HG02981 (cell line): ENCODE results near the gene ZNF618.

Experiments
- ATAC-seq: cut with Tn5 transposase; IDR thresholded peaks from one replicate; pipeline ENCODE4 v1.9.1; 2021; ENCODE audit warnings: mild to moderate bottlenecking, moderate library complexity; ENCODE audit not compliant: unreplicated experiment

The ZNF618 gene

DNA sequence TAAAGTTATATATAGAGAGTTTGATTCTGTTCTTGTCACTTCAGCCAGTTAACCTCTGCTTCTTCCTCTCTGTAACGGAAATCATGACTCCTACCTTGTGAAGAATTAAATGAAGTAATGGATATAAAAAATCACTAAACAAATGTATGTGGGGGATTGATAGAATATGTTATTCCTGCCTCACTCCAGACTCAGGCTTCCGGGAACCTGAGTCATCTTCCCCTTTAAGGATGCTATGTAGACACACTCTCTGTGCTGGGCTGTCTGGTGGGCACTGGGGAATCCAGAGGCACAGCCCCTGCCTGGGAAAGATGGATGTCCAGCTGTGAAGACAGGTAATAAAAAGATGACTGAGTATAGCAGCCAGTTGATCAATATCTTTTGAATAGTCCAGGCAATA lies 77.4 kb downstream of the ZNF618 start:
- ATAC-seq: no peak

DNA sequence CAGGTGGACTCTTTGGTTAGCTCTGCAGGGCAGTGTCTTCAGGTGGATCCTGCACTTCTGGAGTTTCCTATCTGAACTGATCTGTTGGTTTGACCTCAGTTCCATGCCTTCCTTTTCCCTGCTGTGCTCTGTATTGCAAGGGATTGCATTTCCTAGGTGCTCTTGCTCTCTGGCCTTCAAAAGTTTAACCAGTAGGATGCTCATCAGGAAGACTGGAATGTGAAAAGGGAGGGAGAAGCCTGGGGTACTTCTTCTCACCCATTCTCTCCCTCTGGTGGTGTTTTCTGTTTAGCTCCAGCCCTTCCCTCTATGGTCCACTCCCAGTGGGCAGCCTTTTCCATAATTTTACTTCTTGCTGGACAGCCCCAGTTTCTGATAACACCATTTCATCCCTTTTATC lies 78.5 kb downstream of the ZNF618 start:
- no peak for ATAC-seq

DNA sequence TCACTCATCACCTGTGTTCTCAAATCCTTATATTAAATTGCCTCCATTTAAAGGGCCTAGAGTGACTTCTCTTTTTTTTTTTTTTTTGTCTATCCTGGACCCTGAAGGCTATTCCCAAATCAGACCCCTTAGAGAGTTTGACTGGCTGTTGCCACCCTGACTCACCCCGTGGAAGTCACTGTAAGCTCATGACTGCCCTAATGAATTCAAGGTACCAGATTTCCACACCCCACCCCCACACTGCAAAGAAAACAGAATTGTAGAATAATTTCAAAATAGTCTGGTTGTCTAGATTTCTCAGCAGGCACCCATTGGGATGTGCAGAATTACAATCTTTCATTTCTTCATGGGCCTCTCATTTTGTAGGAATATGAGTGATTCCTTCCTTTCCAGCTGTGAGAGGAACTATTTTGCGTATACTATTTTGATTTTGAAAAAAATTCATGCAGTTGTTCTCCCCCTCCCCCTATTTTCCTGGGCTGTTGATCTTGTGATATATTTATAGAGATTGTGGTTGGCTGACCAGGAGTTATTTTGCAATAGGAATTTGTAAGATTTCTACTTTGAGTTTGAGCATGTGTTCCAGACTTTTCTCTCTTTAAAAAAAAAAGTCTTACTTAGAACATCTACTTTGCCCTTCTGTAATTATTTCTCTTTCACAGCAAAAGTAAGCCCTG lies 79.1 kb downstream of the ZNF618 start:
- no peak for ATAC-seq

DNA sequence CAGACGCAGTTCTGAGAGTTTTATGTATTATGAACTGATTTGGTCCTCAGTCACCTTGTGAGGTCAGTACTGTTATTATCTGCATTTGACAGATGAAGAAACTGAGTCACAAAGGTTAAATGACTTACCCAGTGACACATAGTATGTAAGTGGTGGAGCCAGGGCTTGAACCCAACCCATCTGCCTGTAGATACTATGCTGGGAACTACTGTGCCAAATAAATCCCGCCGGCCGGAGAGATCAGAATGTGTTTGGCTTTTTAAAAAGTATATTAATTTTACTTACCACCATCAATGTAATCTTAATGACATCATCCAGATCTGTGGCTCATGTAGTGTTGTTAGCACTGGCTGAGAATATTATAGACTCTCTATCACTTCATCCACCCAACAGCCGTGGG lies 80.8 kb downstream of the ZNF618 start:
- ATAC-seq: no peak

DNA sequence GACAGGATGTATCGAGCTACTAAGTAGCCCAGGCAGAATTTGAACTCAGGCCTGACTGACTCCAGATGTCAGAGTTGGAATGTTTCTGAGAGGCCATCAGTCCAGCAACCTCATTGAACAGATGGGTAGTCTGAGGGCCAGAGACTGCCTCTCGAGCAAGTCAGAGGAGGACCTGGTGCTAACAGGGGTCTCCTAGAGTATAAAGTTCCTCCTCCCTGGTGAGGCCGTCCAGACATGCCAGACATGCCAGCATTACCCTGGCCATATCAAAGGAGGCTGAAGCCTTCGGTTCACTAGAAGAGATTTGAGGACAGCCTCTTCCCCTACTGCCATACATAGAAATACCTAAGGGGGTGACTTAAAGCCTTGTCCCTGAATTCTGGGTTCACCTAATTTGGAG lies 81.2 kb downstream of the ZNF618 start:
- no peak for ATAC-seq

DNA sequence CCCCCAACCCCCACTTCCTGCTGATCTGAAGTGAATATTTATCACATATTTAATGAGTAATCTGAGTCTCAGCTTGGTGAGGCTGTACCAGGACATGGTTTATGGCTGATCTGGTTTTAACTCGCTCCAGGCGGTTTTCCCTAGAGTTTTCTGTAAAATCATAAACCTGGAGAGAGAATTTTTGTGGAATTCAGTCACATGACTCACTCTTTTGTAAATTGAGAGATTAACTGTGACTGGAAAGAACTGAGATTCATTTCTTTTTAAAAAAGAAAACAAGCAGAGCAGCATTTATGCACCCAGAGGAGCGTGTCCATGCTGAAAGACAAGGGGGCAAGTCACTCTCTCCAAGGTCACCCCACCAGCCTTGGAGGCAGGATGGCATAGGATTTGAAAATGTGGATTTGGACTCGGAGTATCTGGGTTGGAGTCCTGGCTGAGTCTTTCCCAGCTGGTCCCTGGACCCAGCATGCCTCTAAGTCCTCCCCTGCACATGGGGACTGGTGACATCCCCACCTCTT lies 81.8 kb downstream of the ZNF618 start:
- ATAC-seq: no peak

DNA sequence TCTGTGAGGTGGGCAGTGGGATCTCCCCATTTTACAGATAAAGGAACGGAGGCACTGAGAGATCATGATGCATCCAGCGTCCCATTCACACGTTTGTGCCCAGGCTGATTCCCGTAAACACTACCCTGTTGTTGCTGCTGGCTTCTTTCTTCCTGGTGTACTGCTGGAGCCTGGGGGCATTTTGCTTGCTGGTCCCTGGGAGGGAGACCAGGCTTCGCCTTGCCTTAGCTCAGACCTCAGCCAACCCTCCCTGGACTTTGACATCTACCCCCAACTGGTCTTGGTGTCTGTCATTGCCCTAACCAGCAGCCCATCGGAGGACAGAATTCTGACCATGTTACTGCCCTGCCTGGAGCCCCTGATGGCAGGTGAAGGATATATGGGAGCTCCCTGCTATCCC lies 82.4 kb downstream of the ZNF618 start:
- ATAC-seq: no peak

DNA sequence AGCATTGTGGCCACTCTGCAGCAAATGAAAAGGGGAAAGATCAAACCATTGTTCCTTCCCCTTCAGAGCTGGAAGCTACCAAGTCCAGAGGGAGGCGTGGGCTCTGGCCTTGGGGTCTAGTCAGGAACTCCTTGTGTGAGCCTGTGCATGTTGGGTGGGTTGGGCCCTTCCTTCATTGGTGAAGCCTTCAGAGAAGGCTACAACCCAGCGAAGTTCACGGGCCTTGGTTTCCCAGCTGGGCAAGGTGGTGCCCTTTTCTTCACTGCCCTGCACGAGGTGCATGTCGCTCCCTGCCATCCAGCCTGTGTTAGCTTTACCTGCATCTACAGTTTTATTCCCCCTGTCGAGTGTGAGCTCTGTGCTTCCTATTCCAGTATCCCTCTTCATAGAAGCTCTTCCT lies 84.7 kb downstream of the ZNF618 start:
- ATAC-seq: no peak

DNA sequence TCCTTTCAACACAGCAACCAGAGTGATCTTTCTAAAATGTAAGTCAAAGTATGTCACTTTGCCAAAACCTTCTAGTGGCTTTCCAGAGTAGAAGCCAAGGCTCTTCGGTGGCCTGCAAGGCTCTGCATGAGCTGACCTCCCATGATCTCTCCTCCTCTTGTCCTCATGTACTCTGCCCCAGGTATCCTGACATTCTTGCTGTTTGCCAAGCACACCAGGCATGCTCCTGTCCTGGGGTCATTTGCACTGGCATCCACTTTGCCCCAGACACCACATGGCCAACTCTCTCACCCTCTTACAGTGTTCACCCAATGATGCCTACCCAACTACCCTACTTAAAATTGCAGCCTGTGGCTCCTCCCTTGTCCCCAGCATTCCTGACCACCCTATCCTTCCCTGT lies 86.3 kb downstream of the ZNF618 start:
- ATAC-seq: no peak

DNA sequence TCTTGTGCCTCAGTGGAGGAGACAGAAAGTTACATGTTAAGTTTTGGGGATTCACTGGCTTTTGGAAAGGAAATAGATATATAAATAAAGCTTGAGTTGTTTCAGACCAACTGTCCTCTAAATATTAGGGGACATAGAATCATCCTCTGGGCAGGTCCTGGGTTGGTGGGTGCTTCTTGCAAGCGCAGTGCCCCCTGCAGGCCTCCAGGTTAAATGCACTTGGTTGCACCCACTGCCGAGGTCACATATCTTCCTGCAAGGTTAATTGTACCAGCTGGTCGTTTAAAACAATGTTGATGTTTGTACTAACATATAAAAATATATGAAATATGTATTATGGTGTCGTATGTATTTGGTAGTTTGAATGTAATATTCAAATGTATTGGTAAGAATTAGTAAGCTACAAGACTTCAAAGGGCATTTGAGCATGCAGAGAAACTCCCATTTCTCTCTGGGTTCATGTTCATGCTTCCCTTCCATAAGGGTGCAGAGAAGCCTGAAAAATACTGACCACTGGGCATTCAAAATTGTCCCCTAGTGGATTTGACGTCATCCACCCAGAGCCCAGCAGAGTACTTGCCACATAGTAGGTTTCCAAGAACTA lies 87.0 kb downstream of the ZNF618 start:
- ATAC-seq: no peak

DNA sequence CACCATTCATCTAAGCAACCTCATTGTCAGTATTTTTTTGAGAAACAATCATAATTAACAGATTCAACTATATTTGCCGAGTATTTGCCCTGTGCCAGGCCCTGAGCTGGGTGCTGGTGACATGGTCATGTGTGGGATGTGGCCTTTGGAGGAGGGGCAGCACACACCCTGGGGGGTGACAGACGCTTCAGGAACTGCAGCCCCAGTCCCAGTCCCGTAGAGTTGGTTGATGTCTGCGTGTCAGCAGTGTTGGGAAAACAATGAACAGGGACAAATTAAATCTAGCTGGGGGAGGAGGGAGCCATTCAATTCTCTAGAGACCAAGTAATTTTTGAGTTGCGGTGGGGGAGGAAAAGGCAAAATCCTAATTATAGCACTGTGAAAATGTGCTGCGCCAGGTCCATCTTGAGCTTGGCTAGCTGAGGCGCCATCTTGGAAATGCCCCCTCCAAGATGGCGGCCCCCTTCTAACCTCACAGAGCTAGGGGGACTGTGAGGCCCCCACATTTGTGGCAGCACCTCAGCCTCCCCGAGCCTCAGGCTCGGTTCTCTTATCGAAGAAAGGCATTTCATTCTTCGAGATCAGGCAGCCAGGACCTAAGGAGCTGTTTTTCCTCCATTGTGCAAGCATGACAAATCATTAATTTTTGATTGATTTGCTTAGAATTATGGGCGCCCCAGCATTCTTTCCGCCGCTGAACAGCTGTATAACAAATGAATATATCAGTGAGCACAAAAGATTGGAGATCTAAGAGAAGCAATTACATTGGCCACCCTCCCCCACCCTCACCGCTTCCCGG lies 87.8 kb downstream of the ZNF618 start:
- ATAC-seq: no peak

DNA sequence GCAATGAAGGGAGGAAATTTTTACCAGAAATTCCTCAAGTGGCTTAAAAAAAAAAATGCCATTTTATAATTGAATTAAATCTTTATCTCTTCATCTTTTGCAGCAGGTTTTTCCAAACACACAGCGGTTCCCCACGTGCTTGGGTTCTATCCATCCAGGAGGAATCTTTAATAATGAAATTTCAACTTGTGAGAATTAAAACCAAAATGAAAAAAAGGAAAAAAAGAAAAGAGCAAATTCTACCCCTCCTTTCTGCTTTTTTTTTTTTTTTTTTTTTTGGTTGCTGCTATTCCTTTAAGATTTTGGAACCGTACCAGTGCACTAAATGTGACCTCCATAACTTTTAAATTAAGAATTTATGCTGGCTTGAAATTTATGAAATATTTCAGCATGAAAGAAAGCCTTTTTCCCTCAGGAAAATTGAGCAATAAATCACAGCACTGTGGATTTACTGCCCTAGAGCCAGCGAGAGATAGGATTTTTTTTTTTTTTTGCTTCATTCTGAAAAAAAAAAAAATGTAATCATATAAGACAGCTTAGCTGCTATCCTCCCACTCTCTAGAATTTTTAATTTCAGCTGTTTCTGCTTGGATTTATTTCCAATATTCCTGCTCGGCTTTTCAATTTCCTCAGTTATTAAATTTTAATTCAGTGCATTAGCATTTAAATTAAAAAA lies 88.5 kb downstream of the ZNF618 start:
- no peak for ATAC-seq

DNA sequence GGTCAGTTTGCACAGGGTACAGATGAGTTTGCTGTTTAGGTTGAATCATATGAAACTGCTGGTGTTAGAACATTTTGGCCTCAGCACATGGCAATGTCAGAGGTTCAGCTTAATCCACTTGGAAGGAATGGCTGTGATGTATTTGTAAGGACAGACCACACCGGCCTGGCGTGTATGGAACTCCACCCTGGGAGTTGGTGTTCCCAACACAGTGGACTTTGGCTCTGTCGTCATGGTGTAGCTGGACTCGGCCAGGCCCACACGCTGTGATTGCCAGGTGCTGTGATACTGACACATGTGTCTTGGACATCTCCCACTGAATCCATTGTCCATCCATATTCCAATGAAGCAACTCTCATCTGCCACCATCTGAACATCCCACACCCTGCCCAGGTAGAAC lies 90.3 kb downstream of the ZNF618 start:
- ATAC-seq: no peak

DNA sequence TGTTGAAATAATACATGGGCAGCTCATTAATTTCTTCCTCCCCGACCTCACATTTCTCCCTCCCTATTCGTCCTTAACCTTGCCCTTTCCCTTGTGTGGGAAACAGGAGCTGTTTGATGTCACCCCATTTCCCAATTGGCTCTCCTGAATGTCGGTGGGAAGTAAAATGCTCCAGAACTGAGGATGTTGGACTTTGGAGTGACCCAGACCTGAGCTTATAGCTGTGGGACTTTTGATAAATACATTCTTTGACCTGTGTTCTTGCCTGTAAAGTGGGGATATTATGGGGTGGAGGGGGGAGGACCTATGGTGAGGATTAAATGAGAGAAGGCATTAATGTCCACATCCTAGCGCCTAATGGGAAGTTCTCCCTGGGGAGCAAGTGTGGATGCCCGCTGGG lies 91.3 kb downstream of the ZNF618 start:
- ATAC-seq: no peak

DNA sequence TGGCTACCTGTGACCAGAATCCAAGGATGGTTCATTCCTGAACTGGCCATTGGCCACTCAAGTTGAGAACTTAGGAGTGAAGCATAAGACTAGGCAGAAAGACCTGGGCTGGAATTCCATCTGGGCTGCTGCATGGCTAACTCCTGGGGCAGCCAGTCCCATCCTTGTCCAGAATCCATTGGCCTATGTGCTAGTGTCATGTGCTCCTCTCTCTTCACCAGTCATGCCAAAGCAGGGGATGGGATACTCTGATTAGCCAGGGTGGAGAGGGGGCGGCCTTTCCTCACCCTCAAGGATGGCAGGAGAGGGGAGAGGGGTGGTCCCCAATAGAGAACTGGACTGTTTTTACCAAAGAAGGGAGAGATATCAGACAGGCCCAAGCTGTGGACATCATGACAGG lies 93.2 kb downstream of the ZNF618 start:
- ATAC-seq: no peak

DNA sequence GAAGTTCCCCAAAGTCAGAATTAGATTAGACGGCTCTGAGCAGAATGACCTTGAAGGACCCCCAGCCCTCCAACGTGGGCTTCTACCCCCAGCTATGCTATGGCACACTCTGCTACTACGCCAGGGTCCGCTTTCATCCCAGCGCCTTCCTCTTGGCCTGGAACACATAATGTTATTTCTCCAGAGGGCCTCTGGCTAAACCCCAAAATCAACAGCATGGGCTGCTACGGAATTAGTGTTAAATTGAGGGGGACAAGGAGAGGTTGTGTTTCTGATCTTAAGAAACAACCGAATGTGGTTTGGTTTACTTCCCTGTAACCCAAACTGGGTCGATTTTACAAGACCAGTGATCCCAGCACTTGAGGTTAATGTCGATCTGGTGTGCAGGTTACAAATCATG lies 97.1 kb downstream of the ZNF618 start:
- no peak for ATAC-seq

DNA sequence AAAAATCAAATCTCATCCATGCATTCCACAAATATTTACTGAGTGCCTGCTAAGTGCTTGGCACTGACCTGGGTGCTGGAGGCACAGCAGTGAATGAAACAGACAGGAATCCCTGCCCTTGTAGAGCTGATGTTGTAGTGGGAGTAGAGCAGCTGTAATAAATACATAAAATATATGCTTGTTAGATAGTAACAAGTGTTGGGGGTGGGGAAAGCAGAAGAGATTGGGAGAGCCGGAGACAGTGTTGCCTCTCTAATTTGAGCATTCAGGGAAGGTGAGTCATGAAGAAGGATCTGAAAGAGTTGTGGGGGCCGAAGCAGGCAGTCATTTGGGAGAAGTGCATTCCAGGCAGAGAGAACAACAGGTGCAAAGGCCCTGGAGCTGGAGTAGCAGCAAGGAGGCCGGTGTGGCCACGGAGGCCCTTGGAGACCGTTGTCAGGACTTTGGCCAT lies 97.9 kb downstream of the ZNF618 start:
- ATAC-seq: no peak

DNA sequence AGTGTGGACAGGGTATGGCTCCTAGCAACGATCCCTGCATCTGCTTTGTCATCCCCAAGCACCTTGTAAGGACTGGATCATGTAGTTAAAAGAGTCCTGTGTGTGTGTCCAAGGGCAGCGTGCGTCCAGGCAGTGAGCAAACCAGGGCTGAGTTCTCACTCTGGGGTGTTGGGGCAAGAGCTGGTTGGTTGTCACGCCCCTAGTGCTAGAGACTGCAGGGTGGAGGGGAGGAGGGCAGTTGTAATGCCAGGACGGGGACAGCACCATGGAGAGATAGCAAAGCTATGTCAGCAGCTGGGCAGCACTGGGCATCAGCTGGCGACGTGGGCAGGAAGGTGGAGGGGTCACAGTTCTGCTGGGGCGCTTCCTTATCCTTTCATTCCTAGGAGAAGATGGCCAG lies 100.8 kb downstream of the ZNF618 start:
- no peak for ATAC-seq

DNA sequence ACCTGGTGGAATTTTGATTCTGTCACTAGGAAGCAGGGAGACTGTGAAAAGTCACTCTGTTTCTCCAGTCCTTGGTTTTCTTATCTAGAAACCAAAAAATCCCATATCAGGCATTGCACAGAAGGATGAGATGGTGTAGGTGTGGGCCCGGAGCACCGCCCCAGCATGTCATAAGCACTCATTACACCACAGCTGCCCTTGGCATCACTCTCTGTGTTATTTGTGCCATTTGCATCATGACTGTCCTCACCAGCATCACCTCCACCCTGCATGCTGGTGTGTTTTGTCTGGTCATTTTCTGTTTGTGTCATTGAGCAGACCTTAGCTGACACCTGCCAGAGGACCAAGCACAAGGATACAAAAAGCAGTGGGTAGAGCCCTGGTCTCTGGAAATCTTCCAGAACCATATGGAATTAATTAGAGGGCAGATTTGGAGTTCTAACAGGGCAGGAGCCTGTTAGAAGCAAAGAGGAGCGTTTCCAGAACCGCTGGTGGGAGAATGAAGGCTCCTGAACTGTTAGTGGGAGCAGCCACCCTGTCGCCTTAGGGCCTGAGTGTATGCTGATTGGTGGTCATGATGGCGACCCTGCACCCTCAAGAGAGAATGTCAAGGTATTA lies 102.7 kb downstream of the ZNF618 start:
- no peak for ATAC-seq

DNA sequence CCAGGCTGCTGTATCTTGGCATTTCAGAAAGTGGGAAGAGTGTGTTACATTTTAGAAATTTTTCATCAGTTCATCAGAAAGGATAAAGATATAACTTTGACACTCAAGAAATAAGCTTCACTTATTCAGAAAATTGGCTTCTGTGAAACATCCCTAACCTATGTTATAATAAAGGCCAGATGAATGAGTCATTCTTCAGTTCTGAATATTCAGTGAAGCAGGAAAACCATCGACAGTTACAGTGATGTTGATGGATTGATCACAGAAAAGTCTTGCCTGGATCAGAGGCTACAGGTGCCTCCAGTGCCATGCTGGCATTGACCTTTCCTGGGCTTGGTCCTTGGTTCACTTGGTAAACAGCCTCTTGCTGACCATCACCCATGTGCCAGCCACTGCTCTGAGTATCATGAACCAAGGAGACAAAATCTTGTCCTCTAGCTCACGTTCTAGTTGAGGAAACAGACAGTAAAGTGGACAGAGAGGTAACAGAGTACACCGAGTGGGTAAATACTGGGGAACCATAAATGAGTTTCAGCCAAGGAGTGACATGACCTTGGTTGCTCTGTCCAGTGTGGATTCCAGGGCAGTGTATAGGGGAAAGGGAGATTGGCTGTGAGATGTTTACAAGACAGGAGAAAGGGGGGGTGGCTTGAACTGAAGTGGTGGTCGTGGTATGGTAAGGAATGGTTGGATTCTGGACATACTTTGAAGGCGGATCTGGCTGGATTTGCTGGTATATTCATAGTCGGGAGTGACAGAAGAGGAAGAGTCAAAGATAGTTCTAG lies 103.4 kb downstream of the ZNF618 start:
- no peak for ATAC-seq
